ENCODE data around the gene FBL.

FBL gene

GRCh38 chr19:39788244-39788643, 57.9 kb downstream of the FBL start:
- DNase-seq (ENCODE audit: low read depth), result no peak
